Smooth muscle cell of the brain vasculature (primary cell): ENCODE measurements around the gene THSD4.

Source experiments
- DNase-seq: peaks from one replicate; pipeline ENCODE4 v3.0.0-alpha.2; 2012; ENCODE audit warnings: low read depth, low spot score

The THSD4 gene

GRCh38 chr15:71452893-71453292, 337.6 kb downstream of the THSD4 start:
- DNase-seq, result no peak

GRCh38 chr15:71454462-71454996, 339.3 kb downstream of the THSD4 start:
- DNase-seq, result no peak

GRCh38 chr15:71455107-71455506, 339.8 kb downstream of the THSD4 start:
- DNase-seq, result no peak

DNA sequence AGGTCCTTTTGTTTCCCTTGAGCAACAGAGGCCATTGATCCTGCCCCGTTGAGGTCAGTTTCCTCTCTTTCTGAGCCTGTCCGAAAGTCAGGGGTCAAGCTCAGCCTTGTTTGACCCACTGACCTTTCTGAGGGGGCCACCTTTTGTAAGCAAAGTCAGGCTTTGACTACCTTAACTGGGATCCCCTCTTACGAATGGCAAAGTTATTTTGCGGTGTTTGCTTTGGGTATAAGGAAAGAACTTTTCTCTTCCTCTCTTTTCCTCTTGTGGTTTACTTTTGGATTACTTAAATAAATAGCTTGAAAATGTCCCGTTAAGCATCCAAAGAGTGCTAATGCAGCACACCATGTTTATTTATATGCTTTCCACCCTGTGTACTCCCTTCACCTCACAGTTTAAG, 340.6 kb downstream of the THSD4 start:
- no peak for DNase-seq

GRCh38 chr15:71456362-71456761, 341.1 kb downstream of the THSD4 start:
- no peak for DNase-seq

- no peak for DNase-seq
Measured at GRCh38 chr15:71456811-71457210, 341.5 kb downstream of the THSD4 start.

DNA sequence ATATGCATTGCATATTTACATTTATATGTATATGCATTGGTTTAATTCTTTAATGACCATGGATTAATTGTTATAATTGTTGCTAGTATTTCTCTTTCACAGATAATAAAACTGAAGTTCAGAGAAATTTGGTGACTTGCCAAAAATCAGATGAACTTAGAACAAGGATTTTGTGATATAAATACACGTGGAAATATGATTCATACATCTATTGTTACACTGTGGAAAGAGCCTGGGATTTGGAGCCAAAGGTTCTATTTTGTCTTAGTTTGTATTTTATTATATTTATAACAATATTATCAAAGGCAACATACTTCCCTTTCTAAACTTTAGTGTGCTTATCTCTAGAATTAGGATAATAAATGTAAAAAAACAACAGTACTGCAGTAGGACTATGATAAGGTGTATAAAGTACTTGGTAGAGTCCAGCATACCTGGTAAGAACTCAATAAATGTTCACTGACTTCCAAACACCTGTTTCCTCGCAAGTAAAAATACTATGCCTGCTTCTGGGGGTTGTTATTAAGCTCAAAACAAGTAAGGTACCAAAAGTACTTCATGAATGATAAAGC, 342.9 kb downstream of the THSD4 start:
- DNase-seq, result no peak

- no peak for DNase-seq
Measured at GRCh38 chr15:71461748-71462147, 346.5 kb downstream of the THSD4 start.

GRCh38 chr15:71462638-71463037, 347.4 kb downstream of the THSD4 start:
- no peak for DNase-seq

GRCh38 chr15:71463156-71463665, 347.9 kb downstream of the THSD4 start:
- no peak for DNase-seq

DNA sequence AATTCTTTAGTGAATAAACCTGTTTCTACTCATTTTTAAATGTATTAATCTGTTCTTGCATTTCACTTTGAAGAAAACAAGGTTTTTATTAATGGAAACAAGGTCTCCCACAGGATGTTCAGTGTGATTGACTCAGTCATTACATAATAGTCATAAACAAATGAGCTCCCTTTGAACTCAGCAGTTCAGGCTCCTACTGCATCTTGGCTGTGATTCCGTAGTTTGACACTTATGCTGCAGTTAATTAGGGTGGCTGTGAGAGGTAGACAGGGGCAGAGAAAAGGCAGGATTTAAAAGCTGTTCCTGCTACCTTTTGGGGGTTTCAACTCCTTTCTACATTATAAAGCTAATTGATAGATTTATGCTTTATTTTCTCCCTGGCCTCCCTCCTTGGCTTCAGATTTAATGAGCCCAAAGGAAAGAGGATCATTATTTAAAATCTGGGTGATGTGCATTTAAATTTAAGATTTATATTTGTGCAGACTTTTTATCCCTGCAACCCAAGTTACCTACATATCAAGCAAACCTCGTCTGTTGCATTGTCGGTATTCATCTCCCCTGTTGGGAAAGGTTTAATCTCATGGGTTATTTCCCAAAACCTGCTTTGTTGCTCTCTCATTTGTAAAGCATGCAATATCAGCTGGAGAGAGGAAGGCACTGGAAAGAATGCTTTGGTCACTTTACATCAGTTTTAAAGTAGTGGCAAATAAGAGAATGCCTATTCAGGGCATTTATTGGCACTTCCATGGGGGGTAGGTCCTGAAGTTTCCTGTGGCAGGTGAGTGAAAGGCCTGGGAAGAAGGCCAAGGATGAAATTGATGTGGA, 350.1 kb downstream of the THSD4 start:
- no peak for DNase-seq

DNA sequence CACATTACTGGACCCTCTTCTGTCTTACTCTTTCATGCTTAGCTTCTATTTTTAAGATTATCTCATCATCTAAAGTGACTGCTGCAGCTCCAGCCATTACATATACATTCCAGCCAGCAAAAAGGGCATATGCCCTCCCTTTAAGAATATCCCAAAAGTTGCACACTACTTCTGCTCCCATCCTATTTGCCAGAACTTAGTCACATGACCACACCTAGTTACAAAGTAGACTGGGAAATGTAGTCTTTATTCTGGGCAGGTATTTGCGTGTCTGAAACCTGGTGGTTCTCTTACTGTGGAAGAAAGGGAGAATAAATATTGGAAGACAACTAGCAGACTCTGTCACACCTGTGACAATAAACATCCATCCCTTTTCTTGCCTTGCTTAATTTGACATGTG, 353.4 kb downstream of the THSD4 start:
- DNase-seq, result no peak

GRCh38 chr15:71469413-71469812, 354.1 kb downstream of the THSD4 start:
- no peak for DNase-seq

DNA sequence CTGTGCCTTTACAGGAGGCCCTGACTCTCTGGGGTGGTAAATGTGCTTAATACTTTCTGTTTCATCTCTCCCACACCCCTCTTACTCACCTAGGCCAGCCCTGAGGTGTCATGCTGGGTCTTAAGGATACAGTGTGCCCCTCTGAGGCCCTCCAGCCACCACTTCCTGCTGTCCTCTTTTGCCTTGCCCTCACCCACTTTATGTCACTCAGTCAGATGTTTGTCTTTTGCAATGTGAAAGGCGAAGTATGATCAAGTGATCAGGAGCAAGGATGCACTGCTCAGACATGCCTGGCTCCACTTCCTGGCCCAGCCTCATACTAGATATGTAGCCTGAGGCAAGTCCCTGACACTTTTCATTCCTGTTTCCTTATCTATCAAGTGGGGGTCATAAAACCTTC, 356.1 kb downstream of the THSD4 start:
- DNase-seq, result no peak

DNA sequence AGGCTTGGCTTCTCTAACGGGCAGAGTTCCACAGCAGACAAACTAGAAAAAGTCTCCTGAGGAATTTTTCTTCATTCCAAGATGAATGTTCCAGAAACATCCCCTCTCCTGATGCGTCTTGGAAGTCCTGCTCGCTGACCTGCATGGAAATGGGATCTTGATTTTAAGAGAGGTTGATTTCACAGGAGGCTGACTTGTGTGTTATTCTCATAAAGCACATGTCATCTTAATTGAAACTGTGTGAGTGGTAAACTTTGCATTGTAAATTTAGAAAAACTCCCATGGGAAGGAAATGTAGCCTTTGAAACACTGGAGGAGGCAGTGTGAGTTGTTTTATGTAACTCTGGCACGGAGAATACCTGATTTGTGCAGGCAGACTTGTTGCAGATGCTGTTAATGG, 357.3 kb downstream of the THSD4 start:
- no peak for DNase-seq

GRCh38 chr15:71473751-71474150, 358.5 kb downstream of the THSD4 start:
- no peak for DNase-seq

- DNase-seq, result no peak
Measured at GRCh38 chr15:71476823-71477222, 361.6 kb downstream of the THSD4 start.

GRCh38 chr15:71480556-71480955, 365.3 kb downstream of the THSD4 start:
- DNase-seq, result no peak

- DNase-seq, result no peak
Measured at GRCh38 chr15:71484080-71484479, 368.8 kb downstream of the THSD4 start.

GRCh38 chr15:71485094-71485693, 369.9 kb downstream of the THSD4 start:
- no peak for DNase-seq

DNA sequence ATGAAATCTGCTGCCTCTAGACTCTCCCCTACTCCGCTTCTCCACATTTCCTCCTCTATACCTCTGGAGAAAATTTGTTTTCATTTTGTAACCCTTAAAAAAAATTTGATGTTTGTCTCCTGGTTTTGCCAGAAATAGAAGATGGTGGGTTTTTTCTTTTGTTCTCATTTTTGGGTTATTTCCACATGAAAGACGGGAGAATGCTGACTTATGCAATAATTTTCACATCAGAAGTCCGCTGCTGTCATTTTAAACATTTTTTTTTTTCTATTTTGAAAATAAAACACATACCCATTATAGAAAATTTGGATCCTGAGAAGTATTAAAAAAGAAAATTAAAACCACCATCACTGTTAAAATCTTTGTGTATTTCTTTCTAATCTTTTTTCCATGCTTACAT, 374.3 kb downstream of the THSD4 start:
- no peak for DNase-seq

- DNase-seq, result no peak
Measured at GRCh38 chr15:71493526-71493925, 378.3 kb downstream of the THSD4 start.
